ENCODE results near the gene NEGR1.

NEGR1 gene

DNA sequence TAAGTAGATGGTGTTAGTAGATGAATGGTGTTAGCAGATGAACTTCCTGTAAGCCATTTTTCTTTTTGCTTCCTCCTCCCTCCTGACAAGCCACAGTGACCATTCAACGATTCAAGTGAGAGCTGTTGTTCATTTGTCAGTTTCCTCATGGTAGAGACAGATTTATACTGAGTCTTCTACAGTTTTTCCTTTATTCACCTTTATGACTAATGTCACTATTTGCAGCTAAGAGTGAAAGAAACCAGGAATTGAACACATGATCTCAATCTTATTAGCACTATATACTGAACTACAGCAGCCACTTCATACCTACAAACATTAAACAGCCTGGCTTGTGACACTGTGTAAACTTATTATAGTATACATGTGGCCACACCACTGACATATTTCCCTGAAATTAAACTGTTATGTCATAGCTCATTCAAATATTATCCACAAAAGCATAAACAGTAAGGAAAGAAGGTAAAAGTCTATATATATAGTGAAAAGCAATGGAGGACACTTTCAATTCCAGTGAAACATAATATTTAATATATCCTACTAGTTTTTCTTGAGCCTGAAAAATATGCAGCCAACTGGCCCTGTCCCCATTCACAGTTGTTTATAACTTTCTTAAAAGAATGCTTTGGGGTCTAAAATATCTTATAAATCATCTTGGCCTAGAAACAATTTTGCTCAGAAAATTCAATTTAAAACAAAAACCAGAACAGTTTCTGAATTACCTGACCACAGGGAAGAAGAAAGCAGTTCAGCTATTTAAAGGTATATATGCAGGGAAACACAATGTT is 634.6 kb downstream of the NEGR1 start:
- no peak overlapping the region for H3K4me3 ChIP-seq (ENCODE audit: low read depth, low read length)
- TF ChIP-seq, protein P1, sequence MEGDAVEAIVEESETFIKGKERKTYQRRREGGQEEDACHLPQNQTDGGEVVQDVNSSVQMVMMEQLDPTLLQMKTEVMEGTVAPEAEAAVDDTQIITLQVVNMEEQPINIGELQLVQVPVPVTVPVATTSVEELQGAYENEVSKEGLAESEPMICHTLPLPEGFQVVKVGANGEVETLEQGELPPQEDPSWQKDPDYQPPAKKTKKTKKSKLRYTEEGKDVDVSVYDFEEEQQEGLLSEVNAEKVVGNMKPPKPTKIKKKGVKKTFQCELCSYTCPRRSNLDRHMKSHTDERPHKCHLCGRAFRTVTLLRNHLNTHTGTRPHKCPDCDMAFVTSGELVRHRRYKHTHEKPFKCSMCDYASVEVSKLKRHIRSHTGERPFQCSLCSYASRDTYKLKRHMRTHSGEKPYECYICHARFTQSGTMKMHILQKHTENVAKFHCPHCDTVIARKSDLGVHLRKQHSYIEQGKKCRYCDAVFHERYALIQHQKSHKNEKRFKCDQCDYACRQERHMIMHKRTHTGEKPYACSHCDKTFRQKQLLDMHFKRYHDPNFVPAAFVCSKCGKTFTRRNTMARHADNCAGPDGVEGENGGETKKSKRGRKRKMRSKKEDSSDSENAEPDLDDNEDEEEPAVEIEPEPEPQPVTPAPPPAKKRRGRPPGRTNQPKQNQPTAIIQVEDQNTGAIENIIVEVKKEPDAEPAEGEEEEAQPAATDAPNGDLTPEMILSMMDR (IDR thresholded peaks at IDR 0.05; ENCODE audit: control insufficient read depth, extremely low read depth, insufficient read depth): no peak
- no peak for DNase-seq (ENCODE audit: low read depth)

DNA sequence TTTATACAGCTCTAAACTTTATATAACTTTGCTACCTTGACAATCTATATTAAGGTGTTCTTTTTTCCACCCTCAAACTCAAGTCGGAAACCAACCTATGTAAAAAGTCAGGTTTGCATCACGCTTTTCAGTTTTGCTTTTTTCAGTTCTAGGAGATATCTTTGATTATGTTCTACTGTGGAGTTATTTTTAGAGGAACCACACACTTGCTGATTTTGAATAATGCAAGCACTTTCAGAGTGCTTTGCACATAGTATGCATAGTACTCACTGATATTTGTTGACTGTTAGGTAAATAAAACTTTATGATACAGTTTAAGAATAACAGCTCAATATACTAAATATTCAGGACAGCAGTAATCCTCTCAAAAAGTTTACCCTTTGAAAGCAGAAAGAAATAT is 637.3 kb downstream of the NEGR1 start:
- no peak for DNase-seq (ENCODE audit: low read depth)
- TF ChIP-seq, protein P1 (IDR thresholded peaks at IDR 0.05; ENCODE audit: control insufficient read depth, extremely low read depth, insufficient read depth): no peak
- H3K4me3 ChIP-seq (ENCODE audit: low read depth, low read length): no peak overlapping the region

DNA sequence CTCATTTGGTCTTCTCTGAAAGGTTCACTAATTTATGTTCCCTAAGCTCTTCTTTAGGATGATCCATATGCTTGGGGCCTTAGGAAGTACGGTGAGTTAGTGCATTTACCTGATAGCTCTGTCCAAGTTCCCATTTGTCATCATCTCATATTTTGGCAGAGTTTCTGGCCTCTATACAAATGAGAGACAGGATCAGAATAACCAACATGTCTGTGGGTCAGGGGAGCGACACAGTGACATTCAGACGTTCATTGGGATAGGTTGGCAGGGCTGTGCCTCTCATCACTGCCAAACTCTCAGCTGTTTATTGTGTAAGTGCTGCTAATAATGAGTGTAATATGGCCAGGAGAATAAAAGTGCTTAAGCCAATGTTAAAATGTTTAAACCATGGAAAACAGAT is 640.4 kb downstream of the NEGR1 start:
- no peak for DNase-seq (ENCODE audit: low read depth)
- H3K4me3 ChIP-seq (ENCODE audit: low read depth, low read length): no peak overlapping the region
- TF ChIP-seq, protein P1 (IDR thresholded peaks at IDR 0.05; ENCODE audit: control insufficient read depth, extremely low read depth, insufficient read depth): no peak

DNA sequence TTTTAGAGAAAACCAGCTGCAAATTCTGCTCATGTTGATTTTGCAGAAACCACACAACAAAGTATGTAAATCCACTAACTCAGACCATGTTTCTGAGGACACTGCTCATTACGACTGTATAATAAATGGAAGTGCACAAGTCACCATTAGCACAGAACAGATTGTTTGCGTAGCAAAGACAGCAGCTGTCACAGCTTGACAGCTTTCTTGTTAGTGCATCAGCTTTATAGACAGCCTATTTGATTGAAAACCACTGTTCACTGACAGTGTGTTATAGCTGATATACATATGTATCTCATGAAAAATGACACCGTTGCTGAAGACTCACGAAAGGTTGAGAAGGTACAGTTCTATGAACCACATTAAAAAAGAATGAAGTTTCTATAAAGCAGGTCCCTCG is 641.3 kb downstream of the NEGR1 start:
- TF ChIP-seq, protein P1 (IDR thresholded peaks at IDR 0.05; ENCODE audit: control insufficient read depth, extremely low read depth, insufficient read depth): no peak
- no peak for DNase-seq (ENCODE audit: low read depth)
- H3K4me3 ChIP-seq (ENCODE audit: low read depth, low read length): no peak overlapping the region

DNA sequence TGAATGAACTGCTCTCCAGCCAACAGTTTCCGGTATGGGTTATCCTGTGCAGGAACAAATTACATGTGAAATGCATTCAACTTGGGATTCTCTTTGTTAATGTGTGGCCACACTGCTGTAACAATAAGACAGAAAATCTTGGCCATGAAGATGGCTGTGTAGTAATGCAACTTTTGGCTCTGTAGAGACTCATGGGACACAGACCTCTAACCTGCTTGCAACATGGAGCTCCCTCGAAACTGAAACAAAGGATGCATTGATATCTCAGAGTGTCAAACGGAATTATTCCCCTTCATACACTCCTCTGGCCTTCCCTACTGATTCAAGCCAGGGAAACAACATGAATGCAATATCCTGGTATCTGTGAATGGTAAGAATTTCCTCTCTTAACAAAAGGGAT is 642.2 kb downstream of the NEGR1 start:
- TF ChIP-seq, protein P1 (IDR thresholded peaks at IDR 0.05; ENCODE audit: control insufficient read depth, extremely low read depth, insufficient read depth): no peak
- H3K4me3 ChIP-seq (ENCODE audit: low read depth, low read length): no peak overlapping the region
- DNase-seq (ENCODE audit: low read depth): no peak

DNA sequence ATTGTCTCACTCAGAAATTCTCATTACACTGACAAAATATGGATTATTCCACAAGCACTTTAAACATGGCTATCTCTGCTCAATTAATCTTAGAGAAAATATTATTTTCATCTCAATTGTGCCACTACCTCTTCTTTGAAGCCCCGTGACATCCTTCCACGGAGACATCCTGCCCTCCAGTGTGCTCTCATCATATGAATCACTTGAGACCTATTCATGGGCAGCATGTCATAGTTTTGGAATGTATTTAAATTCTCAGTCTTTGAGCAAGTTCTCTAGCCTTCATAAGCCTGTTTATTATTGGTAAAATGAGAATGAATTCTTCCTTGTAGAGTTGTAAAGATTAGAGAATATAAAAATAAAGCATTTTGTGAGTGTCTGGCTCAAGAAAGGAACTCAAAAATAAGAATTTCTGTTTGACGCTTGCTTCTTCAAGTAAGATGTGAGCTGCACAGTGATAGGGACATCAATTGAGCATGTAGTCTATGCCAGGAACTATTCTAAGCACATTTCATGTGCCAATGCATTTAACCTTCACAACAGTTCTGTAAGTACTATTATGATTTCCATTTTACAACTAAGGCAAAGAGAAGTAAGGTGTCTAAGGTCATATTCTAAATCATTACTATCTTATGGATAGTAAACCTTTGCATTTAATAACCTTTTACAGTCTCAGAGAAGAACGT is 644.1 kb downstream of the NEGR1 start:
- DNase-seq (ENCODE audit: low read depth): no peak
- TF ChIP-seq, protein P1 (IDR thresholded peaks at IDR 0.05; ENCODE audit: control insufficient read depth, extremely low read depth, insufficient read depth): no peak
- H3K4me3 ChIP-seq (ENCODE audit: low read depth, low read length): no peak overlapping the region

All from LNCaP clone FGC (cell line).